NCI-H1048 (cell line): ENCODE data around the gene RAMP3.
"Not testable (repeated sequence)": the region's sequence is repeated elsewhere in the genome, so short reads cannot be mapped to it uniquely, and the experiment has no call there.

Experiments used
- DNase-seq: peaks from one replicate; lab custom pipeline; 2025; lab: John Stamatoyannopoulos, UW

Gene RAMP3

DNA sequence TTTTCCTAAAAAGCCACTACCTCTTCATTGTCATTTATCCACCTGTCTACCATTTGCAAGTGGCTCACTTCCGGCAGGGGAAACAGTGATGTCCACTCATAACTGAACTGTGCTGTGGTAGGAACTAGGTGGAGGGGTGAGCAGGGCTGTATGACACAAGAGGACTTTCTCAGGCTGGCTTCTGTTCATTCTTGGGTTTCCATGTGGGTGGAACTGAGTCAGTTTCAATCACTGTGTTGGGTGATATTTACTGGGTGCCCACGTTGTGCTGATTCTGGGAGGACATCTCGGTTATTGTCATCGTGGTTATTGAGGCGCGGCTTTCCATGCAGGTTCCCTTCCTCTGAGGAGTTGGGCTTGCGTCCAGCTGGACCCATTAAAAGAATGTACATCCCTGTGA lies 38.8 kb downstream of the RAMP3 start:
- DNase-seq = no peak

DNA sequence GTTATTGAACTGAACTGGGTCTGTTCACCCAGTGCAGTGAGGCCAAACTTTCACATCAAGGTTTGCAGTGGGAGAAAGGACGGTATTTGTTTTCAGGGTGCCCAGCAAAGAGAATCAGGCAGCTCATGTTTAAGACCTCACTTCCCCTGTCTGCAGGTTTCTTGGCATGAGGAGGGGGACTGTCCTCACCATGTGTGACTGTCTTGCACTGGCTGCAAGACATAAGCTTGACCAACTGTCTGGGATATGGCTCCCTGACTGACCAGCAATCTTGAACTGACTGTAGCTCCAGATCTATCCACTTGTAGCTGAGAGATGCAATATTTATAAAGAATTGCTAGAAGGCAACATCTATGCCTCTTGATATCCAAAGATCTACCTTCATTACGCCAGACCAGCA lies 39.9 kb downstream of the RAMP3 start:
- DNase-seq = no peak

DNA sequence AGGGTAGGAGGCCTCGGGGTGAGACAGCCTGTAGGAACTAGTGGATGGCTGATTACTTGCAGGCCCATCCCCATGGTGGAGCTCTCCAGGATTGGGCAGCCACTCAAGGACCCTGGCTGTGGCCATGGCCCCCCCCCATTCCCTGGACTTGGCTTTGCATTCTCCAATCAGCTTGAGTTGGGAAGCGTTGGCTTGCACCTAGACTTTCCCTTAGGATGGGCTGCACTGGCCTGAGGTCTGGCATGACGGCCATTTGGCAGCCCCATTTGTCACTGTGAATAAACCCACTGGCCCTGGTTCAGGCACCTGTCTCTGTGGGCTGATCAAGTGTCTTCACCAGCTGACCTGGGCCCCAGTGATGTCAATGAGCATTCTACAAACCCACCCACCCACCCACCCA lies 41.4 kb downstream of the RAMP3 start:
- DNase-seq = no peak

DNA sequence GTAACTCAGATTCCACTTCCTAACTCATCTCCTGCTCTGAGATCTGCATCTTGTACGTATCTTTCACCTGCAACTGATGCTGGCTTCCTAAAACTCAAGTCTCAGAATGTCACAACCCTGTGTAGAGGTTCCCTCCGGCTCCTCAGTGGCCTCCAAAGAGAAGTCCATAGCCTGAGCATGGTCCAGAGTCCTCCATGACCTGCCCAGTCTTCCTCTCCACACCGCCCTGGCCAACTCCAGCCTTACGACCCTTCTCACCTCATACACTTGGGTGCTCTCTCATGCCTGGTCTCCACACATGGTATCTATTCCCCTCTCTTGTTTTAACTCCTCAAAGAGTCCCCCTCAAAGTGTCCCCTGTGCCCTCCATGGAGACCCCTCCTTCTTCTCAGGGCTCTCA lies 41.9 kb downstream of the RAMP3 start:
- no peak for DNase-seq

DNA sequence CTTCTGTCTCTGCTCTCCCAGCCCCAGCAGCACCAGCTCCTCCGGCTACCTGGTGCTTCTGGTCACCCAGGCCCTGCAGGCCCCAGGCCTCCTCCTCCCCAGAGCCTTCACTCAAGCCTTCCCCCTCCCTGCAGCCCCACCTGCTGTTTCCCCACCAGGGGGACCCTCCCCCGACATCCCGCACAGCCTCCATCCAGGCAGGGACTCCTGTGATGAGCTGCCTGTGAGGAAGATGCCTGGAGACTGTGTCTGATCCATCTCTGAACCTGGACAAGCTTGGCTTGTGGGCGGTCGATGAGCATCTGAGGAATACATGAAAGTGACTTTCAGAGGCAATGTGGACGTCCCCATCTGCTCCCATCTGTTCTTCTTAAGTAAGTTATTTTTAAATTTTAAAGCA lies 45.0 kb downstream of the RAMP3 start:
- DNase-seq = no peak

DNA sequence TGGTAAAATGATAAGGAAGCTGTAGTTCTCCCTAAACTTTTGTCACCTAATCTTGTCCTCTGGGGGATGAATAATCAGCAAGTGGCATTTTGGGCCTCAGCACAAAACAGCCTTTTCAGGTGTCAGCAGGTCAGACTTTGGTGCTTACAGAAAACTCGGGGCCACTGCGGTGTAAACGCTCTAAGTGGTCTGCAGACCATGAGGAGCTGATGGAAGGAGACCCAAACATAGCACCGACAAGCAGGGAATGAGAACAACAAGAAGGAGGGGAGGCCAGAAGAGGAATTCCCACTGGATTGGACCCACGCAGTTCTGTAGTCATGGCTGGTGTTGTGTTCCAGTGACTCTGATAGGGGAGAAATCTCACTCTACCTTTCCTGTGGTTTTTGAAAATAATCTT lies 45.4 kb downstream of the RAMP3 start:
- no peak for DNase-seq

DNA sequence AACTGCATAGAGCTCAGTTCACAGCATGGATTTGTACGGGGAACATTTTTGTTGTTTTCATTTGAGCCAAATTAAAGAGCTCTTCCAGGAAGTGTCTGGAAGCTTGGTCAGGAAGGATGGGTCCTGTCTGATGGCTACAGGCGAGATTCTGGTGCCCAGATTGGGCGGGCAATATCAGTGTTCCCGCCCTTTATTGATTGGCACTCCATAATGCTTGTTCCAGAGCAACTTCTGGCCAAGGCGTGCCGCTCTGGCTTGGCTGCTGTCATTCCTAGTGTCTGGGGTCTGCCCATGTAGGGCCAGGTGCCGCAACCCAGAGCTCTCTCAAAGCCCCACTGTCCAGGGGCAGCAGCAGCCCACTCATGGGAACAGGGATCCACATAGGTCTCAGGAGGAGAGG lies 45.9 kb downstream of the RAMP3 start:
- no peak for DNase-seq

DNA sequence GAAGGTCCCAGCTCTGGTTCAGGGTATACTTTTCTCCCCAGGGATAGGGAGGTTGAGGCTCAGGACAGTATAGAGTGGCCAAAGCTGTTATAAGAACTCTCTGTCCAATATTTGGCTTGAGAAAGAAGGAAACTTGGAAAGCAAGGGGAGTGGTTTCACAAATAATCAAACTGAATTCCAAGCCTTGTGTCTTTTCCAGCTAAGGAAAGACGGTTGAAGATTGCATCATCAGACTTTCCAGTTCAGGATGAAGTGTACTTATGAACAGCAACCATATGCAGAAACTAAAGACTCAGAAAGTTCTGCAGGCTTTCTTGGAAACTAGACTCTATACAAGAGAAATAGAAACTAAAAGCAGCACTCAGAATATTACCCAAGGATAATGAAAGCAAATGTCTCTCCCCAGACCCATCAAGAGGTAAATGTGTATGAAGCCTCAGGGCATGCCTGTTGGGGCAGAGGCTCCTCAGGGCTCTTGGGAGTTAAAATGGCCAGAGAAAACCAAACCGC lies 46.4 kb downstream of the RAMP3 start:
- no peak for DNase-seq

DNA sequence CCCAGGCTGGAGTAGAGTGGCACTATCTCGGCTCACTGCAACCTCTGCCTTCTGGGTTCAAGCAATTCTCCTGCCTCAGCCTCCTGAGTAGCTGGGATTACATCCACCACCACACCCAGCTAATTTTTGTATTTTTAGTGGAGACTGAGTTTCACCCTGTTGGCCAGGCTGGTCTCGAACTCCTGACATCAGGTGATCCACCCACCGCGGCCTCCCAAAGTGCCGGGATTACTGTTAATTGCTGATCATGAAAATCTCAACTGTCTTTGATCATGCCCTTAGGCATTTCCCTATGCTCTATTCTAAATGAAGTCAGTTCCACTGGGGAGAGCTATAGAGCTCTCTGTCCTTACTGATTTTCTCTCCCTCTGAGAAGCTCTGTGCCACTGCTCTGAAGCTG lies 48.7 kb downstream of the RAMP3 start:
- DNase-seq = not testable (repeated sequence)

DNA sequence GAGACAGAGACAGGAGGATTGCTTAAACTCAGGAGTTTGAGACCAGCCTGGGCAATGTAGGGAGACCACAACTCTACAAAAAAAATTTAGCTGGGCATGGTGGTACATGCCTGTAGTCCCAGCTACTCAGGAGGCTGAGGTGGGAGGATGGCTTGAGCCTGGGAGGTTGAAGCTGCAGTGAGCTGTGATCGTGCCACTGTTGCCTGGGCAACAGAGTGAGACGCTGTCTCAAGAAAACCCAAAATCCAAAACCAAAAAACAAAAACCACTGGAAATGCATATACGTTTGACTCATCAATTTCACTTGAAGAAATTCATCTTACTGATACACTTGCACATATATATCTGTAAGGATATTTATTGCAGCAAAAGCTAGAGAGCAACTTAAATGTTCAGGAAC lies 52.3 kb downstream of the RAMP3 start:
- not testable (repeated sequence) for DNase-seq

DNA sequence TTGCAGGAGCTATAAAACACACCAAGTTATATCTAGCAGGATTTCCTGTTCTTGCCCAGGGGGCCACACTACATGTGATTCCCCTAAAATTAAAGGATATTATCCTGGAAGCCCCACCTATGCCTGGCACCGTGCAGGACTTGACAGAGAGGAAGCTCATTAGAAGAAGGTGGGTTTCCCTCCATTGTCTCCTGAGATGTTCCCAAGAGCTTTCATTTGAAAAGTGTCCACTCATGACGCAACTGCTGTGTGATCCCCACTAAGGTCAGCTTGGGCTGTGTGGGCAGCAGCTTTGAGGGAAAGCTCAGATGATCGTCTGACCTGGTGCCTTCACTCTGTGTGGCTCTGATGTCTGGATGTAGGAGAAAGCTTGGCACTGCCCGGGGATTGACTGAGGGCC lies 53.5 kb downstream of the RAMP3 start:
- DNase-seq = no peak

DNA sequence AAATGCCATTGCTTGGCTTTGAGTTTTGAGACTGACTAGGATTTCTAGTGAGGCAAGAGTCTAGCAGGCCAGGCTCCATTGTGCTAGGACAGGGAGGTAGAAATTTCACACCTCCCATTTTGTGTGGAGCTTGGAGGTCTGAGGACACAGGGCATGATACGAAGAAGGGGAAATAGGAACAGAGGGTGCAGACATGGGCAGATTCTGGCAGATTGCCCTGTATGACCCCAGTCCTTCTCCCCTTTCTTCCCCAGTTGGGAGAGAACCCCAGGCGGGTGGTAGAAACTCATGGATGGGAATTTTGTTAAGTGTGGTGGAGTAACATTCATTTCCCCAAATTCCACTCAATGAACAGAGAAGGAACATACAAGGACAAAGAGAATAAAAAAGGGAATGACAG lies 54.4 kb downstream of the RAMP3 start:
- no peak for DNase-seq

DNA sequence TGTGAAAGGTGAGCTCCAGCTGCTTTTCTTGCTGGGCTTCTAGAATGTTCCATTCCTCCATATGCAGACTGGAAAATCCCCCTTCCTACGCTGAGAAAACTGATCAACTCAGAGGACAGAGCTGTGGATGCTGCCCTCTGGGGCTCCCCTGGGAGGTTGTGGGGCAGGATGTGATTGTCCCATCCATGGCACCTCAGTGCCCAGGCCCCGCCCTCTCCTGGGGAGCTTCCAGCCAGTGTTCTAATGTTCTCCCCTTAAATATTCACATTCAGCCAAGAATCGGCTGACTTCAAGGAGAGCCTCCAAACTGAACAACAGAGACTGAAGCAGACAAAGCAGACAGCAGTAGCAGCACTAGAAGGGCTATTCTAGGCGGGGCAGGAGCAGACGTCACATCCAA lies 55.0 kb downstream of the RAMP3 start:
- DNase-seq = no peak

DNA sequence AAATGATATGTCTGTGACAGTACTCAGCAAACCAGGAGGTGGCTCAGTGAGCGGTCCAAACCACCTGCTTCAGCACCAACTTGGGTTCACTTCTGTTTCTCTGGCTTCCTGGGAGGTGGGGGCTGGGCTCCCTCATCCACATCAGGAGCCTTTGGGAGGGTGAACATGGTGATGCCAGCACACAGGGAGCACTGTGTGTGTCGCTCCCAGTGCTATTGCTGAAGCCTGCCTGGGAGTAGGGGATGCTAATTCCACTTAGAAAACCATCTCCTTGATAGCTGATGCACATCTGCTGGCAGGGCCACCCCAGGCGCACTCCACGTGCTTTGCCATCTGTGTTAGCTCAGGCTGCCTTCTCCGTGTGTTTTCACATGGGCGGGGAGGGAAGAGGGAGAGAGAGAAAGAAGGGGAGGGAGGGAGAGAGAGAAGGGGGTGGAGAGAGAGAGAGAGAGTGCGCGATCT lies 58.0 kb downstream of the RAMP3 start:
- DNase-seq = no peak

DNA sequence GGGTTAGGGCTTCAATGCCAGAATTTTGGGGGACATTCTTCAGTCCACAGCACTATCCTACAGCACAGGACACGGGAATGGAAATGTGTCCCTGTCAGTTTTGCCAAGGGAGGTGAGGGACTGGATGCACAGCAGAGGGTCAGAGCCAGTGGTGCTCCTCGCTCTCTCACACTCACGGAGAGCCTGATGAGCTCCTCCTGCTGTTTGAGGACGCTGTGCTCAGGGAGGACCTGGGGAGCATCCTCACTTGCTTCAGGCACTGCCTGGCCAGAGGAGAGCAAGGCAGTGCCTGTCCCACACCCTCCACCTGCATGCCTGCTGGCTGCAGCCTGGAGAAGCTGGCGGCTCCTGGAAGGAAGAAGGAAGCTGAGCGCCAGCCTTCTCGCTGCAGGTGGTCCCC lies 58.6 kb downstream of the RAMP3 start:
- no peak for DNase-seq

DNA sequence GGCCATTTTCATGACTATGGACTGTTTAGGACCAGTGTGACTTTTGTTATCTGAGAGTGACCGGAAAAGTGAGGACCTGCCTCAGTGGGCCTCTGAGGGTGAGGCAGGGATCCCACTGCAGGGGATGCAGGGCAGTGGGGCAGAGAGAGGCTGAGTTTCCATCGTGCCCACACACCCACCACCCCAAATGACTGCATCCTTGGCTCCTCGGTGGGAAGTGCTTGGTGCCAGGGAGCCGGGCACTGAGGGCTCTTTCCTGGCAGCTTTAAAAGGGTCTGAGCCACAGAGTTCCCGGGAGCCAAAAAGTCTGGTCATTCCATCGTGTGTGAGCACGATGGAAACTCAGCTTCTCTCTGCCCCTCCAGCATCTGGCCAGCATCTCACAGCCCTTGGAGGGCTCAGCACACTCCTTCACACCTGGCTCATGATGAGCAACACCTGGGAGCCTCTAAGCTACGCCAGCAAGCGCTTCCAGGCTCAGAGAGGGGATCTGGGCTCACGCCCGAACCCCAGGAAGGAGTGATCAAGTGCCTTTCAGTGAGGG lies 59.1 kb downstream of the RAMP3 start:
- no peak for DNase-seq

DNA sequence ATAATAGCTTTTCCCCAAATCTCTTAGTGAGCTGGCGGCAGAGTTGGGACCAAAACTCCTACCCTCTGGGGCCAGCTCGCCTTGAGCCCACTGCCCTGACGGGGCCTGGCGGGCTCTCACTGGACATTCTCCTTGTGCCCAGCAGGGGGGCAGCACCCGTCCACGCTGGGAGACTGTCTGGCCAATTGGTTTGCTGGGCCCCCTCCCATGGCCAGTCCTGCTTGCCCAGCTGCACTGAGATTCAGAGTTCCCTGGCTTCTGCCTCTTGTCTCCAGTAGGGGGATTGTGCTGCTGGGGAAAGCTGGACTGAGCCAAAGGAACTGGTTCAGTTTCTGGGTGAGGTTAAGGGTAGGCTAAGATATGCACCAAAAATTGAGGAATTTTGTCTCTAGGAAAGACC lies 59.8 kb downstream of the RAMP3 start:
- DNase-seq = no peak

DNA sequence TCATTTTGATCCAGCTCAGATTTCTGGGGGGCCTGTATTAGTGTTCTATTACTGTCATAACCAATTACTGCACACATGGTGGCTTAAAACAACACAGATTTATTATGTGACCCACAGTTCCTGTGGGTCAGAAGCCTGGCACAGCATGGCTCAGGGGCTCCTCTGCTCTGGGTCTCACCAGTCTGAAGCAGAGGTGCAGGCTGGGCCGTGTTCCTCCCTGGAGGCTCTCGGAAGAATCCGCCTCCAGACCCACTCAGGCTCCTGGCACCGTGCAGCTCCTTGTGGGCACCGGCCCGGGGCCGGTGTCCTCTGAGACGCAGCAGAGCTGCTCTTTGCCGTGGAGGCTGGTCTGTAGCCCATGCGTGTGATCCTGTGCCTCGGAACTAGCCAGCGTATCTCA lies 61.5 kb downstream of the RAMP3 start:
- DNase-seq = no peak

DNA sequence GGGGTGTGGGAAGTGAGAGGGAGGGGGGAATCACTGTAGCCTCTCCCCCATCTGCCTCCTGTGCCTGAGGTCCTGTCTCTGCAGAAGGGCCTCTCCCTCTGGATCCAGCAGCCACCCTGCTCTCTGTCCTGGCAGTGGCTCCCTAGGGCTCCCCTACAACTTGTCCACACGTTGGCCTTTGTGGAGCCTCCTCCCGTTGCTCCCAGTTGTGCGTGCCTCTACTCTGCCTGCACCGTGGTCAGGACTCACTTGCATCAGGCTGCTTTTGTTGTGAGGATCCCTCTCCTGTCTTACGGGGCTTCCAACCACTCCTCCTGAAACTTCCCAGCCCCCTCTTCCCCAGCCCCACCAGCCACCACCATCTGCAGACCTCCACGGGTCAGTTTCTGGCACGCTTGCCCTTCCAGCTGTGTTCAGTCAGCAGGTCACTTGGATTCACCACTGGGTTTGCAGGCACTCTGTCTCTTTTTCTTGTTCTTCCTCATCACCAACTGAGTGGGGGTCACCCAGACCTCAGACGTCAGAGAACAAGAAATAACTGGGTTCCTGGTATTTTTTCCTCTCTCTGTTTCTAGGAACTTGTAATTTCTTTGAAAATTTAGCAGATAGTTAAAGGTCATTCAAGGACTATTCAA lies 62.3 kb downstream of the RAMP3 start:
- no peak for DNase-seq

DNA sequence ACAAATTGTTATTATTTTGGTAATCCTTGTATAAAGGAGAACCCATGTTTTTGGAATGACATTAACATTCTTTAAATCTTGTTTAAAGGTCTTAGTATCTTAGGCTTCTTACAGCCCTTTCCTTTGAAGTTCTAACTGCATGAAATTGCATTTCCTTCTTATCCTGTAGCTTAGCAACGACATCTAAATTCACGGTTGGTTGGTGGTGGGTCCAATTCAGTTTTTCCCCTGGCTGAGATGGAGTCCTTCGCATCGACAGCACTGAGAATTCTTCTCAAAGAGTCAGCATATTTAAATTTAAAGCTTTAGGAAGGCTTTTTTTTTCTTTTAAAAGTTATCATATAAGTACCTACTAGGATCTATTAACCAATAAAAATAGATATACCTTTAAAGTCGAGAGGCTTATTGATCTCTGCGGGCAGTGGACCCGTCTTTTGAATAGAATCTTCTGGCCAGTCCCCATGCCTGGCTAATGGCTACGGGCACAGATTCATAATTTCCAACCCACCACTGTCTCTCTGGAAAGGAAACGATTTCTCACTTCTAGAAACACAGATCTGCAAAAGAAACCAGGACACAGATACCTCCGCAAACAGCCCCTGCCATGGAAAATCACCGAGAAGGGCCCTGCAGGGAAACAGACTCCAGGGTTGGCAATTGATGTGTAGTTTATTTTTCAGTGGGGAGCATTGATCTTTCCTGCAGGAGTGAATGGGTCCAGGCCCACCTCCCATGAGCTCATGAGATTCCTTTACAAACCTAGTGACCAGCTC lies 63.4 kb downstream of the RAMP3 start:
- DNase-seq = no peak

DNA sequence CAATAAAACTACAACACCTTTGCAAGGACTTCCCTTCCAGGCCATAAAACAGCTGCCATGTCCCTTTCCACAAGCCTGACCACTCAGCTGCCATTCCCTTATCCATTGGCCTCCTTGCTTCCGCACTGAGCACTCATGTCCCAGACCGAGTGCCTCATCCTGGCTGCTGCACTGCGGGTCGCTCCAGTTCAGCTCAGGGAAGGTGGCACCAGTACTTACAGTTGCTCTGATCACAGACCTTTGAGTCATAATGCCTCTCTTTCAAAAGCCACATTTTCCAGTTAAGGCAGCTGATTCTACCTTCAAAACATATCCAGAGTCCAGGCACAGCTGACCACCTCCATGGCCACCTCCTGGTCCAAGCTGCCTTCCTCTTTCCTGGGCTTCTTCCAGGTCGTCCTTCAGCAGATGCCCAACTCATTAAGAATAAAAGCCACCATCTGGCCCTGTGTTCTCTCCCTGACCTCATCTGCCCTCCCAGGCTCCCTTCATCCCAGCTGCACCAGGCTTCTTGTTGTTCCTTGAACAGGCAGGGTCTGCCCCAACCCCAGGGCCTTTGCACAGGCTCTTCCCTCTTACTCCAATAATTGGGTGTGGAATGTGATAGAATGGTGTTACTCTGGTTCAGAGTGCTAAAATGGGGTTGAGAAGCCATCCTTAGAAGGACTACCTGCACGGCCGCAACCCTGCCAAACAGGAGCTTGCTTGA lies 64.5 kb downstream of the RAMP3 start:
- no peak for DNase-seq

DNA sequence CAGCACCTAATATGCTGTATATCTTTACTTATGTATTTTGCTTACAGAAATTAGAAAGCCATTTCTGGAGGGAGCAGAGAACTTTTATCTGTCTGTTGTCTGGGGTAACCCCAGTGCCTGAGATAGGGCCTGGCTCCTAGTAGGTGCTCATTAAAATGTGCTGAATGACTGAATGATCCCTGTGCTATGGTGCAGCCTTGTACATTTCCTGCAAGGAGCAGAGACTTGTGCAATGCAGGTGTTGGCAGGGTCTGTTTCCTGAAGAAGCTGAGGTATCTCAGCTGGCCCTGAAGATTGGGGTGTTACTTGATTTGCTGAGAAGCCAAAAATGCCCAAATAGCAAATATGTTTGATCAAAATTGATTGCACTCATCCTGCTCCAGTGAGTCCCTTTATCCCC lies 65.5 kb downstream of the RAMP3 start:
- DNase-seq = no peak
